ENCODE results near the gene EXOC6B.

Gene EXOC6B

GRCh38 chr2:72674982-72675915 is 150.6 kb downstream of the EXOC6B start:
- H3K4me2 ChIP-seq (ENCODE audit: low read length) = peak overlapping the region; percentile 67

GRCh38 chr2:72673279-72673678 is 152.6 kb downstream of the EXOC6B start:
- H3K36me3 ChIP-seq (replicated peaks; ENCODE audit: low read depth, low read length) = no peaks in the 10 kb centered on the region
- H3K79me2 ChIP-seq (ENCODE audit: low read length) = no peaks in the 10 kb centered on the region
- no peak overlapping the region for H3K4me3 ChIP-seq (ENCODE audit: low read length)
- no peak overlapping the region for H3K27ac ChIP-seq (ENCODE audit: low read length)
- no peaks in the 10 kb centered on the region for H4K20me1 ChIP-seq (ENCODE audit: insufficient read depth, low read length)
- H3K4me2 ChIP-seq (ENCODE audit: low read length) = peak overlapping the region; percentile 7; the same call in 1 of the 2 replicates
- H2AFZ ChIP-seq (ENCODE audit: low read depth, low read length) = no peak overlapping the region
- no peak for TF ChIP-seq CTCF (IDR thresholded peaks at IDR 0.05; ENCODE audit: low read depth, low read length)
- TF ChIP-seq EZH2phosphoT487 (IDR thresholded peaks at IDR 0.05; ENCODE audit: low read depth) = no peak
- H3K9me3 ChIP-seq (ENCODE audit: insufficient read depth, low read length) = no peaks in the 10 kb centered on the region
- no peak overlapping the region for H3K9ac ChIP-seq (ENCODE audit: low read length)
- peaks cover 59% of the 10 kb centered on the region for H3K4me1 ChIP-seq (ENCODE audit: low read length)
- no peaks in the 10 kb centered on the region for H3K27me3 ChIP-seq (ENCODE audit: low read depth, low read length)

More at GRCh38 chr2:72674982-72675915, 150.6 kb downstream of the EXOC6B start:
- Histone ChIP-seq H3K27me3 (ENCODE audit: low read depth, low read length) (no peaks in the 10 kb centered on the region), H3K4me3 (ENCODE audit: low read length) (no peak overlapping the region), H3K79me2 (ENCODE audit: low read length) (no peaks in the 10 kb centered on the region), H4K20me1 (ENCODE audit: insufficient read depth, low read length) (no peaks in the 10 kb centered on the region), H3K4me1 (ENCODE audit: low read length) (peaks cover 74% of the 10 kb centered on the region), H2AFZ (ENCODE audit: low read depth, low read length) (0 out of 2 replicates have a peak overlapping the region, but pooled peaks have one; percentile 22), H3K9me3 (ENCODE audit: insufficient read depth, low read length) (no peaks in the 10 kb centered on the region), H3K27ac (ENCODE audit: low read length) (peak overlapping the region; percentile 96), H3K9ac (ENCODE audit: low read length) (peak overlapping the region; percentile 73), H3K36me3 (replicated peaks; ENCODE audit: low read depth, low read length) (no peaks in the 10 kb centered on the region)
- TF ChIP-seq CTCF (IDR thresholded peaks at IDR 0.05; ENCODE audit: low read depth, low read length) (no peak; the same call in 1 of the 2 replicates), EZH2phosphoT487 (IDR thresholded peaks at IDR 0.05; ENCODE audit: low read depth) (no peak)

DNA sequence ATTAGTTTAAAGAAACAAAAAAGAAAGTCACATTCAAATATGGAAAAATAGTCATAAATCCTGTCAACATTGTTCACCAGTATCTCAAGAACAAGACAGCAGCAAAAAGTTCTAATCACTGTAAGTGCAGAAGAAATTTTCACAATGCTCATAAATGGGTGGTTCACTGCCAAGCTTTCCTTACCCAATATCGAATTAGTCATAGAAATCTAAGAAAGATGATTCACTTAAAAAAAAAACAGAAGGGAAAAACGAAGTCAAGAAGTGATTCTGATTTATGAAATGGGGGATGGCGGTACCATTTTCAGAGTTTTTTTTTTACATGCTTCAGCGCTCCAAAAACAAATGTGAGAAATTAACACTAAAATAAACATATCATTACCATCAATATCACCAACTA is 156.7 kb downstream of the EXOC6B start:
- TF ChIP-seq EZH2phosphoT487 (IDR thresholded peaks at IDR 0.05; ENCODE audit: low read depth) = no peak
- no peak for TF ChIP-seq CTCF (IDR thresholded peaks at IDR 0.05; ENCODE audit: low read depth, low read length)
- no peaks in the 10 kb centered on the region for H3K79me2 ChIP-seq (ENCODE audit: low read length)
- H3K27ac ChIP-seq (ENCODE audit: low read length) = no peak overlapping the region

DNA sequence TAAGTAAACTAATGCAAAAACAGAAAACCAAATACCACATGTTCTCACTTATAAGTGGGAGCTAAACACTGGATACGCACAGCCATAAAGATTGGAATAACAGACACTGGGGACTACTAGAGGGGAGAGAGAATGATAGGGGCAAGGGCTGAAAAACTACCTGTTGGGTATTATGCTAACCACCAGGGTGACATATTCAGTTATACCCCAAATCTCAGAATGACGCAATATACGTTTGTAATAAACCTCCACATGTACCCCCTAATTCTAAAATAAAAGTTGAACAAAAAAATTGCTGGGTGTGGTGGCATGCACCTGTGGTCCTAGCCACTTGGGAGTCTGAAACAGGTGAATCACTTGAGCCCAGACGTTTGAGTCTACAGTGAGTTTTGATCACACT is 157.2 kb downstream of the EXOC6B start:
- Histone ChIP-seq H3K4me2 (ENCODE audit: low read length) (no peak overlapping the region), H3K9ac (ENCODE audit: low read length) (no peak overlapping the region), H2AFZ (ENCODE audit: low read depth, low read length) (no peak overlapping the region), H3K4me1 (ENCODE audit: low read length) (peaks cover 16% of the 10 kb centered on the region), H3K27me3 (ENCODE audit: low read depth, low read length) (no peaks in the 10 kb centered on the region), H3K36me3 (replicated peaks; ENCODE audit: low read depth, low read length) (peaks cover 7% of the 10 kb centered on the region), H3K9me3 (ENCODE audit: insufficient read depth, low read length) (peaks cover 25% of the 10 kb centered on the region; the same call in 1 of the 2 replicates), H3K4me3 (ENCODE audit: low read length) (no peak overlapping the region), H3K27ac (ENCODE audit: low read length) (no peak overlapping the region), H3K79me2 (ENCODE audit: low read length) (no peaks in the 10 kb centered on the region), H4K20me1 (ENCODE audit: insufficient read depth, low read length) (no peaks in the 10 kb centered on the region)
- TF ChIP-seq CTCF (IDR thresholded peaks at IDR 0.05; ENCODE audit: low read depth, low read length) = no peak
- no peak for TF ChIP-seq EZH2phosphoT487 (IDR thresholded peaks at IDR 0.05; ENCODE audit: low read depth)

More for the DNA sequence above, 156.7 kb downstream of the EXOC6B start:
- Histone ChIP-seq H2AFZ (ENCODE audit: low read depth, low read length) (no peak overlapping the region), H3K9me3 (ENCODE audit: insufficient read depth, low read length) (peaks cover 20% of the 10 kb centered on the region; the same call in 1 of the 2 replicates), H3K9ac (ENCODE audit: low read length) (no peak overlapping the region), H4K20me1 (ENCODE audit: insufficient read depth, low read length) (no peaks in the 10 kb centered on the region), H3K4me2 (ENCODE audit: low read length) (no peak overlapping the region), H3K27me3 (ENCODE audit: low read depth, low read length) (no peaks in the 10 kb centered on the region), H3K36me3 (replicated peaks; ENCODE audit: low read depth, low read length) (peaks cover 7% of the 10 kb centered on the region), H3K4me3 (ENCODE audit: low read length) (no peak overlapping the region), H3K4me1 (ENCODE audit: low read length) (peaks cover 21% of the 10 kb centered on the region)
